Measurements from ENCODE around the gene ANP32B.
"Not testable (repeated sequence)": the region's sequence is repeated elsewhere in the genome, so short reads cannot be mapped to it uniquely, and the experiment has no call there.

Gene ANP32B

DNA sequence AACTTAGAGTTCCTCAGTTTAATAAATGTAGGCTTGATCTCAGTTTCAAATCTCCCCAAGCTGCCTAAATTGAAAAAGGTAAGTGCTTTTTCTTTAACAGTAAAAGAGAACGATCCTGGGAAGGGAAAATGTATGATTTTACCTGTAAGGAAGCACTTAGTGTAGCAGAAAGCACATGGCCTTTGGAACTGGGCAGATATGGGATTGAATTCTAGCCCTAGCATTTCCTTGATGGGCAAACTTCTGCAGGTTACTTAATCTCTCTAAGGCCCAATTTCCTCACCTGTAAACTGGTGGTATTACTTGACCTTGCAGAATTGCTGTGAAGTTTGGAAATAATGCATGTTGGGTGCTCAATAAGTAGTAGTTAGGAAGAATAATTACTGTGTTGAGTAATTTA, 11.6 kb downstream of the ANP32B start:
- no peak for DNase-seq

DNA sequence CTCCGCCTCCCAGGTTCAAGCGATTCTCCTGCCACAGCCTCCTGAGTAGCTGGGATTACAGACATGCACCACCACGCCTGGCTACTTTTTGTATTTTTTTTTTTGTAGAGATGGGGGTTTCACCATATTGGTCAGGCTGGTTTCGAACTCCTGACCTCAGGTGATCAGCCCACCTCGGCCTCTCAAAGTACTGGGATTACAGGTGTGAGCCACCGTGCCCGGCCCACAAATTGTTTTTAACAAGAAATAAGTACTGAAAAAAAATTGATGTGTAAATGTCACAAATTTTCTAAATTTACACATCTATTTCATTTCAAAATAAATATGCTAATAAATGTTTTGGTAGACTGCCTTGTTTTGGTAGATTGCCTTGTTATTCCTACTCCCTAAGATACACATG, 13.5 kb downstream of the ANP32B start:
- not testable (repeated sequence) for DNase-seq

DNA sequence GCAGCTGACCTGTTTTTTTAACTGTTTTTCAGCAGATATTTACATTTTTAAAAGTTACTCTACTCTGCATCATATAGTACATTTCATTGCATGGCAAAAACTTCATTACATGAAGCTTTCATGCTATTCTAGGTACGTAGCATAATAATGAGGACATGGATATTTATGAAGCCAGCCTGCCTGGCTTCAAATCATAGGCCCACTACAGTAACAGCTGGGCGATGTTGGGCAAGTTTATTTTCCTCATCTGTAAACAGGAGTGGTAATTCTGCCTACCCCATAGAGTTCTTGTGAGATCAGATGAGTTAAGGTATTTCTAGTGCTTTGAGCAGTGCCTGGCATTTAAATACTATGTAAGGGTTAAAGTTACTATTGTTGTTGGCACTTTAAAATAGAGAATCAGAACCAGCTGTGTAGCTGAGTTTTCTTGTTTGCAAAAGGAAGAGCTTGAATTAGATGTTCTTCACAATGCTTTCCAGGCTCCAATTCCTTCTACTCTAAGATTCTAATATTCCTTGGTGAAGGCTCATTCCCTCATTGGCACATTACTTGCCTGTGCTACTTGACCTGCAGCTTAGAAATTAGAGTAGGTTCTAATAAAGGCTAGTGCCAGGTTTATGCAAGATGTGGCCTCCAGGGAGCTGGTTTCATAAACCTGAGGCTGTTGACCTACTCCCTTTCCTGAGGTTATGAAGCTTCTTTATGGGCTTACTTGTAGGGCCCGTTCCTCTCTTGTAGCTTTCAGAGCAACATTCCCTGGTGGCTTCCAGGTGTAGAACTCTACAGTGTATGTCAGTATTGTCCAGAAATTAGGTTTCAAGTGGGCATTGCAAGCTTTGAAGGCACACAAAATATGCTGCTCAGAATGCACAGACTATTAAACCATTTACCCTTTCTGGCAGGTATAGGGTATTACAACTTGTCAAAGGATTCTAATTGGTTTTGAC, 14.5 kb downstream of the ANP32B start:
- DNase-seq, result no peak

- no peak for DNase-seq
Measured at GRCh38 chr9:98002808-98003207, 19.7 kb downstream of the ANP32B start.

DNA sequence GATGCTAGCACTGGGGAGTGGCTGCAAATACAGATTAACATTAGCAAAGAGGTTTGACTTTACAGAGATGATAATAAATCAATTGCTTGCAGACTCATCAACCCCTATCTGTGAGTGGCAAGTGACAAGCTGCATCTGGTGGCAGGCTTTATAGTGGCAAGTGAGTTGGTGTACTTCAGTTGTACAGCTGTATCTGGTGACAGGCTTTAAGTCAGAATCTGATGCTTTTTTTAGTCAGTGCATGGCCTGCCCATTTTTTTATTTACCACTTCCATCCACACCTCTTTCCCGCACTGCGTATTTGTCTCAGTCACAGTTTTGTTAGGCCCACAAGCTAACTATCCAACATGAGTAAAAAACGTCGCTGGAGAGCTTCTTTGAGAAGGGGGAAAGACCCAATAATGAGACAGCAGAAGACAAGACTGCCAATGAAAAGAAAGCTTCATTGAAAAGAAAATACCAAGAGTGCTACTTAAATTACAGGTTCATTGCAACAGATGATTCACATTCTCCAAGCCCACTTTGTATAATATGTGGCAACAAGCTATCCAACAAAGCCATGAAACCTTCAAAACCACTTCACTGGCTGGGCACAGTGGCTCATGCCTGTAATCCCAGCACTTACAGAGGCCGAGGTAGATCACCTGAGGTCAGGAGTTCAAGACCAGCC, 23.1 kb downstream of the ANP32B start:
- no peak for DNase-seq

DNA sequence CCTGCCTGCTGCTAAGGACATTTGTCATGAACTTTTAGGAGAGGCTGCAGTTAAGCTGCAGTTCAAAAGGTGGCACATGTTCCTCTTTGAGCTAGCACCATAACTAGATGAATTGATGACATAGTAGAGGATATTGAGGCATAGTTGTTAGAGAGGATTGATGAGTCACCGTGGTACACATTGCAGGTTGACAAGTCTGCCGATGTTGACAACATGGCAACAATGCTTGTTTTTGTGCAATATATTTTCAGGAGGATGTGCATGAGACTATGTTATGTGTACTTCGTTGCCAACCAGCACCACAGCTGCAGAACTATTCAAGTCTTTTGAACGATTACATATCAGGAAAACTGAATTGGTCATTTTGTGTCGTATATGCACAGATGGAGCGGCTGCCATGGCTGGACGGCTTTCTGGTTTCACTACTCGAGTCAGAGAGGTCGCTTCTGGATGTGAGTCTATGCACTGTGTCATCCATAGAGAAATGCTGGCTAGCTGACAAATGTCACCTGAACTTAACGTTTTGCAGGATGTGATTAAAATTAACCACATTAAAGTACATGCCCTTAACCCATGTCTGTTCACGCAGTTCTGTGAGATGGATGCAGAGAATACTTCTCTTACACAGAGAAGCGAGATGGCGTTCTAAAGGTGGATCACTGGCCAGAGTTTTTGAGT, 24.2 kb downstream of the ANP32B start:
- DNase-seq, result no peak

DNA sequence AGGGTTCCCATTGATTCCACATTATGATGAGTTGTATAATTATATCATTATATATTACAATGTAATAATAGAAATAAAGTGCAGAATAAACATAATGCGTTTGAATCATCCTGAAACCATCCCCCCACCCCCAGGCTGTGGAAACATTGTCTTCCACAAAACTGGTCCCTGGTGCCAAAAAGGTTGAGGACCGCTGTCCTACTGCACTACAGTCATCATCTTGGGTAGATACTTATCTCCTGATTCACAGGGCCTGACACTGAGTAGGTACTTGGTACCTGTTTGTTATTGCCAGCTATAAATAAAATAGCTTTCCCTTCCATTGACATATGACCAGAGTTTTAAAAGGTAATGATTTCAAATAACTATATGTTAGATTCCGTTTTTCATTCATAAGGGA, 25.6 kb downstream of the ANP32B start:
- DNase-seq, result no peak

DNA sequence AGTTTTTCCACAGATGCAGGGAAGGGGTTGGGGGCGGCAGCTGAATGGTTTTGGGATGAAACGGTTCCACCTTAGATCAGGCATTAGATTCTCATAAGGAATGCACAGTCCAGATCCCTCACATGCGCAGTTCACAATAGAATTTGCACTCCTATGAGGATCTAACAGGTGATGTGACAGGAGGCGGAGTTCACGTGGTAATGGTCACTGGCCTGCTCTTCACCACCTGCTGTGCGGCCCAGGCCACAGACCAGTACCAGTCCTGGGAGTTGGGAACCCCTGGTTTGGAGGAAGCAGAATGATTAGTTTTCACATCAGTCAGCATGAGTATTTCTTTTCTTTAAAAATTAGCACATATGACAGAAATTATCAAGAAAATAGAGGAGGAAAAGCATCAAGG, 26.3 kb downstream of the ANP32B start:
- DNase-seq, result no peak

DNA sequence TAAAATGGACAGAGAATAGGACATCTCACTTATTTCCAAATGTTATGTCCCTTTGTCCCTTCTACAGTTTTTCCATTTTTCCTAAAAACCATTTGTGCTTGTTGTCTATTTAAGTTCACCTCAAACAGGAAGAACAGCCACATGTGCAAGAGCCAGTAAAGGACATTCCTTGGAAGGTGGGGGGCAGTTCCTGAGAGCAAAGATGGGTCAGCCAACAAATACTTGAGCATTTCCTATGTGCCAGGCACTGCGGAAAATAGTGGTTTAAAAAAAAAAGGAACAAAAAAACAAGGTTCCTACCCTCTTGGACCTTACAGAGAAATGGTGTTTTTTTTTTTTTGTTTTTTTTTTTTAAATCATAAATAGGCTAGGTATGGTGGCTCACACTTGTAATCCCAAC, 26.8 kb downstream of the ANP32B start:
- no peak for DNase-seq

DNA sequence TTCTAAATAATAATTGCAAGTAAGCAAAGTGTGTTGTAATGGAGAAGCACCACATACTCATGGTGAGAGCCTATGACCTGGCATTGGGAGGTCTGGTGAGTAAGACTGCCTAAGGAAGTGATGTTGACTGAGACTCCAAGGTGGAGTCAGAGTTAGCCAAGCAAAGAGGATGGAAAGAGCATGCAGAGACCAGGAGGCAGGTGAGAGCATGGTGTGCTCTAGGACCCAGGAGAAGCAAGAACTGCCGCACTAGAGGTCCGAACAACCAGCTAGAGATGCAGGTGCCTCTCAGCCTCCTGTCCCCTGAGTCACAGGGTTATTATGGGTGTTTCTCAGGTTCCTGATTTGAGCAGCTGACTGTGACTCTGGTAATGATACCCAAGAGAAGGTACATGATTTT, 27.3 kb downstream of the ANP32B start:
- no peak for DNase-seq

DNA sequence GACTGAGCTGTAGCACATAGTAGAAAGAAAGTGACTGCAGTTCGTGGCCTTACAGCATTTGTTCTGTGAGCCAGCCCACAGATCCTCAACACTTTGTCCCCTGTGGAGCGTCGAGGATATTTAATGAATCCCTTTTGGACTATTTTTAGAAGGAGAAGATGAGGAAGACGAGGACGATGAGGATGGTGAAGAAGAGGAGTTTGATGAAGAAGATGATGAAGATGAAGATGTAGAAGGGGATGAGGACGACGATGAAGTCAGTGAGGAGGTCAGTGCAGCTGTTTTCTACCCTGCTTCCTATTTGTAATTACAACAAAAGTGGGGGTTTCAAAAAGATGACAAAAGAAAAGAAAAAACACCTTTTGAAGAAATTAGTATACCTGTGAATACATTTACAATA, 28.0 kb downstream of the ANP32B start:
- DNase-seq, result no peak

DNA sequence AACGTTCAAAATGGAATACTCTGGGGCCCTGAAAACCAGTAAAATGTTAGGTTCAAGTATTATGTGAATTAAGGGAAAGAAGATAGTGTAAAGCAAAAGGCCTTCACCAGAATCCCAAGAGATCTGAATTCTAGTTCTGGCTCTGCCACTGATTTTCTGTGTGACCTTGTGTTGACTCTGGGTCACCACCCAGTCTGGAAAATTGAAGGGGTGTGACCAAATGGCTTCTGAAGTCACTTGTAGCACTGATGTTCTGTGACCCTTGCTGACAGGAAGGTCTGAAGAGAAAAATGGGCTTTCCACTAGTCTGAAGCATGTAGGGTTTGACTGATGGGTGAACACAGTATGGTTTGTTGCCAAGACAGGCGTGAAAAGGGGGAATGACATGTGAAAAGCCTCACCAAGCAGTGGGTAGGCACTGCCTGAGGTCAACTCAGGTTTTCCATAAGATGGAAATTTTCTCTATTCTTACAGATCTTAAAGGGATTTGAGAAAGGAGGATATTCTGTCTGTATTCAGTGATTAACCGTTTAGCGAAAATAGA, 33.1 kb downstream of the ANP32B start:
- no peak for DNase-seq

- no peak for DNase-seq
Measured at GRCh38 chr9:98017306-98017705, 34.2 kb downstream of the ANP32B start.

GRCh38 chr9:98018347-98018746, 35.2 kb downstream of the ANP32B start:
- no peak for DNase-seq

DNA sequence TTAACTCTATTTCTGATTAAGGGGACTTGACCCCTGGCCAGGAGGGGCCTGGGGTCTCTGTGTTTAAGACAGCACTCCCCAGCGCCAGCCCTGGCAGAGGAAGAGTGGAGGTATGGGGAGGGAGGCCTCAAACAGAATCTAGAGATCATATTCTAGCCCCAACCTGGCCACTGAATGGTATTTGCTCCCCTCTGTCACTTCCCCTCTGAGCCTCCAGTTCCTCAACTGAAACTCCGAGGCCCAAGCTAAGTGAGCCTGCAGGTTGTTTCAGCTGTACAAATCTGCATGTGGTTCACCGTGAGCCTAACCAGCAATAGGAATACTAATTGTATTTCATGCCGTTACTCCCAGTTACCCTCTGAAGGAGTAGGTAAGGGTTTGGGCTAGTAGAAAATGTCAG, 36.0 kb downstream of the ANP32B start:
- DNase-seq, result no peak

- not testable (repeated sequence) for DNase-seq
Measured at GRCh38 chr9:98019869-98020268, 36.7 kb downstream of the ANP32B start.

DNA sequence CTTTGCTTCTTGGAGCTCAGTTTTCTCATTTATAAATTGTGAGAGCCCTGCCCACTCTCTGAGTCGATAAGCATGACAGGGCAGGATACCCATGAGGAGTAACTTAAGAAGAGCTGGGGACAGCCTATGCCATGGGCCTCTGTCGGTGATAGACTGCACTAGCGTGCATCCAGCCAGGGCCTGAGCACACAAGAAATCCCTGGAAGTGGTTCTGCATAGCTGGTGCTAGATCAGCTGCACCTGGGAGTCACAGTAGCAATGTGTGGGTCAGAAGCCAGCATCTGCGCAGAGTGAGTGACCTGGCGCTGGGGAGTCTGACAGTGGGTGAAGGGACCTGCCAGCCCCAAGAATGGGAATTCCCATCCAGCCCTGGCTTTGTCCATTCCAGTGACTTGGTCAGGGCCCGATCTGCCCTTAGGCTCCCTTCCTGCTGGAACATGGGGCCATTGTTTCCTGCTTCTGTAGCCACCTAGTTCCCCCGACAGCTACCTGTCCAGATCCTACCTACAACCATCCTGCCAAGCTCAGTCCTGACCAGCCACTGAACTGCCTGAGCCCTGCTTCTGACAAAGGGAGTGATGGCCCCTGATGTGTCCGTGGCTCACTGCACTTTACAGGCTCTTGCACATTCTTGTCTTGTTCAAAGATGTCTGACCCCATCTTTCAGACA, 37.5 kb downstream of the ANP32B start:
- DNase-seq, result no peak

DNA sequence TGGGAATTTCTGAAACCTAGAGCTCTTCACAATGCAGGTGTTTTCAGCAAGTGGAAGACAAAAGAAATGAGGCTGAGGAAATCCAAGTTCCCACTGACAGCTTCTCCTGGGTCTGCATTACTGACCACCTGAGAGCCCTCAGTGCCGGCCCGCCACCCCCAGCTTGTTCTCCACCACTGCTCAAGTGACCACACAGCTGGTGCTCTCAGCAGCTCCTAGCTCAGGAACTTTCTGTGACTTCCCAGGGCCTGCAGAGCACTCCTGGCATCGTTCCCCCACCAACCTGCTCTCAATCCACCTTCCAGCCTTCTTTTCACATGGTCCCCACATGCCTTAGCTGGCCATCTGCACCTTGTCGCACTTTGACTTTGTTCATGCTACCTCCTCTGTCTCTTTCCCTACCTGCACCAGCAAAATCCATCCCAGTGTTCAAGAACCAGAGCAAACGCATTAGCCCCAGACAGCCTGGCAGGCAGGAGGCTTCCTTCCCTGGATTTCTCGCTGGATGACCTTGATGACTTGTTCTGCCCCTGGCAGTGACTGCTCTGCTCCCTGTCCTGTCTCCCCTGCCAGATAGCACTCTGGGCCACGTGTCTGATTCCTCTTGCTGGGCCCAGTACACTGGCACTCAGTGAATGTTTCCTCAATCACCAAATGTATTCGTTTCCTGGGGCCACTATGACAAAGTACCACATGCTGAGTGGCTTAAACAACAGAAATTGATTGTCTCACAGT, 38.3 kb downstream of the ANP32B start:
- no peak for DNase-seq

DNA sequence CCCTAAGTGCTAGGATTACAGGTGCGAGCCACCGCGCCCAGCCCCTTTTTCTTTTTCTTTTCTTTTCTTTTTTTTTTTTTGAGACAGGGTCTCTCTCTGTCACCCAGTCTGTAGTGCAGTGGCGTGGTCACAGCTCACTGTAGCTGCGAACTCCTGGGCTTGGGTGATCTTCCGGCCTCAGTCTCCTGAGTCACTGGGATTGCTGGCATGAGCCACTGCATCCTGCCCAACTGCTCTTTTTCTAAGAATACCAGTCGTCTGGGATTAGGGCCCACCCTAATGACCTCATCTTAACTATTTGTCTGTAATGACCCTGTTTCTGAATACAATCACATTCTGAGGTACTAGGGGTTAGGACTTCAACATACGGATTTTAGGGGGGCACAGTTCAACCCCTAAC, 39.3 kb downstream of the ANP32B start:
- DNase-seq, result no peak

DNA sequence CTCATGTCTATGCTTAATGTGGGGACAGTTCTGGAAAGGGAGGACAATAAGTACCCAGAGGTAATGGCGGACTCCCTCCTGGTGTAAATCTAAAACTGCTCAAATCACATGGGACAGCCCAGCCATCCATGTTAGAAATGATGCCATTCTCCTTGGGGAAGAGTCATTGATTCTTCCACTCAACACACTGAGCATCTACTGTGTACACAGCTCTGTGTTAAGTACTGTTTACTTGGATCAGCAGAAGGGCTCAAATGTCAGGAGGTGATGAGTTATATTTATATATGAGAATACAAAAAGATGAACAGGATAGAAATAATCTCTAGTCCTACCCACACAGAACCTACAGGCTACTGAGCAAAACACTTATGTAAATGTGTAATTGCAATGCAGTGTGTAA, 41.6 kb downstream of the ANP32B start:
- DNase-seq, result no peak

- DNase-seq, result no peak
Measured at GRCh38 chr9:98031169-98031568, 48.0 kb downstream of the ANP32B start.

- no peak for DNase-seq
Measured at GRCh38 chr9:98031935-98032334, 48.8 kb downstream of the ANP32B start.
